RPMI7951 (cell line): ENCODE data around the gene HEPACAM. TPM values are rescaled to one million over a fixed set of nuclear protein-coding genes. Genes with fewer than 3 reads are reported as not detected.

Experiments used
- DNase-seq: peaks from one replicate; pipeline ENCODE4 v3.0.0-alpha.2; 2012; ENCODE audit warnings: low read depth
- total RNA-seq: library from RNA; depleted of rRNA; stranded (reverse); fragments of >200 nt; shearing (Covaris generic); gene quantifications from 2 replicates; pipeline ENCODE4 v1.2.3, GENCODE V29; 2014

Gene HEPACAM
- total RNA-seq, 1 experiment from 2014 or later = not detected

- no peak for DNase-seq
Measured at GRCh38 chr11:124943254-124943616, 7.4 kb upstream of the HEPACAM start.

GRCh38 chr11:124942466-124943253 is 6.8 kb upstream of the HEPACAM start:
- no peak for DNase-seq

DNA sequence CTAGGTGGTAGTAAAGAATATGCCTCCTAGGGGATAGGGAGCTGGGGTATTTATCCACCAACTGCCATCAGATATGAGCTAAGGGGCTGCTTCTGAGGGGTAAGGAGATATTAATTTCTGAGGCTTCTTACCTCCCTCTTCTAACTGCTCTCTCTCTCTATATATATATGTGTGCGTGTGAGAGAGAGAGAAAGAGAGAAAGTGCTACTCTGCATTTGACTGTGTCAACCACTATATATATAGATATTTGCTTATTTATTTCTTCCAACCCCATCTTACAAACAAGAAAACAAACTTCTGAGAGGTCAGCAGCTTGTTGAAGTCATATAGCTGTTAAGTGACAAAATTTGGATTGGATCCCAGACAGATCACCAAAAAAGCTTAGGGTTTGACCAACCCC is 5.9 kb upstream of the HEPACAM start:
- DNase-seq = no peak

- DNase-seq = no peak
Measured at GRCh38 chr11:124938970-124939369, 3.1 kb upstream of the HEPACAM start.

DNA sequence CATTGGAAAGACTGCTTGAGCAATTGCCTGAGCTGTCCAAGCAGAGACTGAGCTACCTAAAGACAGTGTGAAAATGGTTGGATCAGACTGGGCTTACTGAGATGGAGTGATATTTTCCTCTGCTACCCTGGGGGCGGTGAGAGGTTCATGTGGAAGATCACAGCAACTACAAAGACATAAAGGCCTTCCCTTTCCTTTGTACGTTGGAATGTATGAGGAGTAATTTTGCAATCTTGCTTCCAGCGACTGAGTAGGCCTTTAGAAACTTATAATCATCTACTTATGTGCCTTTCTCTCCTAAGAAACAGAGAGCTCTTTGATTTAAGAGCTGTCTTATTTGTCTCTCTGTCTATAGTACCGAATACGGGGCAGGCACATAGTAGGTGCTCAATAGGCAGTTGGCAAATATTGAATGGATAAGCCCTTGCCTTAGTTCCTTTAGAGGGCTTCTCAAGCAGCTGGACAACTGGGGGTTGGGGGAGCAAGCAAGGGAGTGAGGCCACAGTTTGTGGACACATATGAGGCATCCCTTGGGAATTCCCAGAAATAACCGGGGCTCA is 2.4 kb upstream of the HEPACAM start:
- peak; percentile 42 for DNase-seq

DNA sequence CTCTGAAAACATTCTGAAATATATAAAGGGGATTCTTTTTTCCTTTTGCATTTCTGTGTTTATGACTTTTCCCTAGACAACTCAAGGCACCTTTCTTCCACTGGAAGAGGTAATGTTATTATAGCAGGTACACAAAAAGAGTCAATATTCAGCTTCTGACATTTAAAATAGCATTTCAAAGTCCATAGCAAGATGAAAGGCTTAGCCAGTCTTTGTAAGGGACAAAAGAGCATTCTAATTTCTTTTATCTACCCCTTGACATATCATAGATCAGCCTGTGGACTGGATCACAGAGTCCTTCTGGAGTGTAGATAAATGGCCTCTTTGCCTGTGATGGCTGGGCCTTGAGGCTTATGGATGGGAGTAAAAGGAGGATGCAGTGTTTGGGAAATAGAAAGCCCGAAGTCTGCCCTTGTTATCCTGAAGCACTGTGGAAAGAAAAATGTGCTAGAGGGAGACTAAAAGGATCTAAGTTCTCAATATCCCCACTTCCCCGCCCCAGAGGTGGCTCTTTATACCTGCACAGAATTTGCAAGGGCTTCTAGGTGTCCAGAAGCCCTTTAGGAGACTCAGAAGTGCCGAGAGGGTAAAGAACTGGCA is 1.6 kb upstream of the HEPACAM start:
- no peak for DNase-seq

GRCh38 chr11:124934862-124935547 is 842 bp downstream of the HEPACAM start:
- peak; percentile 20 for DNase-seq

GRCh38 chr11:124930799-124931198 is 5.0 kb downstream of the HEPACAM start:
- DNase-seq = no peak

GRCh38 chr11:124928942-124929665 is 6.7 kb downstream of the HEPACAM start:
- no peak for DNase-seq

GRCh38 chr11:124923296-124923695 is 12.6 kb downstream of the HEPACAM start:
- DNase-seq = no peak

- no peak for DNase-seq
Measured at GRCh38 chr11:124922831-124923230, 13.0 kb downstream of the HEPACAM start.

DNA sequence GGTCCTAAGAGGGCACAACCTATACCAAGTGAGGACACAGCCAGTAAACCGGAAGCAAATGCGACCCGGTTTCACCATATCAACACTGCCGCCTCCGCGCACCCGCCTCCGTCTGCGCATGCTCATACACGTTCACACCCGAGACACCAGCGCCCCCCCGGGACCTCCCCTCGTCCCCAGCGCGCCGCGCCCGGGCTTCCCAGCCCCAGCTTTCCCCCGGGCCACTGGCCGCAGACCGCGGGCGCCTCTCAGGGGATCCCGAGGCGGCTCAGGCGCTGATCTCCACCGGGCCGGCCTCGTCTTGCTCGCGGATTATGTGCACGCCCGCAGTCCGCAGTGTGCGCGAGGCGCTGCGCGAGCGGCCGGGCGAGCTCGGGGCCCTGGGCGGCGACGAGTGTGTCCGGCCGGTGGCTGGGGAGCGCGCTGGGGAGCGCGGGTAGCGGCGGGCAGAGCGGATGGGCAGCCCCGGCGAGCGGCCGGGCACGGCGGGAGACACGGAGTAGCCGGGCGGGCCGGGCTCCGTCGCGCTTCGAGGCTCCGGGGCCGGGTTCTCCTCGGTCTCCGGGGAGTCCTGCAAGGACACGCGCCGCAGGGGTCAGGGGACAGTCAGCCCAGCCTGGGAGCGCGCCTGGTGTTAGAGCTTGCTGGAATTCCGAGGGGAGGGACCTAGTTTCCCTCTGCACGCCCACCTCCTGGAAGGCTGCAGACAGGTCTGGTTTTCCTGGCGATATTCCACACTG is 14.8 kb downstream of the HEPACAM start:
- peak; percentile 81 for DNase-seq

DNA sequence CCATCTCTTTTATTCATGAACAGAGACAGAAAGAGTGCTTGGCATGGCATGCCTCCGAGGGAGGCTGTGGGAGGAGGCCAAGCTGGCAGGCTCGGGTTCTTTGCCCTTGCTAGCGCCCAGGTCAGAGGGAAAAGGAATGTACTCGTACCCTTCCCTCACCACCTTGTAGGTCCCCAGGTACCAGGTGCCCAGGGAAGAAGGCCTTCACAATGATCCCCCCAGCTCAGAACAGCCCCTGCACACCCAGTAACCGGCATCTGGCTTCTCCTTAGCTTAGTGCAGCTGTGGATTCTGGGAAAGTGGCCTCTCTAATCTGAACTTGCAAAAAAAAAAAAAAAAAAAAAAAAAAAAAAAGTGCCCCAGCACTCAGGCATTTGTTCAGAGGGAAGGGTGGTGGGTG is 15.5 kb downstream of the HEPACAM start:
- DNase-seq = no peak

- no peak for DNase-seq
Measured at GRCh38 chr11:124919898-124920297, 15.9 kb downstream of the HEPACAM start.

DNA sequence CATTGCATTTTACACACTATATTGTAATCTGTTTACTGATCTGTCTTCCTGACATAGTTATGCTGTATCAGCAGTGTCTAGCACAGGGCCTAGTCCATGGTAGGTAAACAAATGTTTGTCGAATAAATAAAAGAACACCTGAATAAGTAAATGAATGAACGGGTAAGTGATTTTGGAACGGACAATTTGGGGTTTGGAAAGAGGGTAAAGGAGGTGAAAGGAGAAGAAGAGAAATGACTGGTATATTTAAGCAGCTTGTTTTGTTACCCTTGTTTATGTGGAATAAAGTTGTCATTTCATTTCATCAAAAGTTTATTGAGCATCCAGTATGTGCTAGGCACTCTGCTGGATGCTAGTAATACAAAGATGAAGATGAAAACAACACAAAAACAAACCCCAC is 16.9 kb downstream of the HEPACAM start, which contains the start of gene HEPN1:
Gene HEPN1, plus strand, starts transcription at position 301 of the 400 bp plus-strand sequence.
- DNase-seq = no peak

DNA sequence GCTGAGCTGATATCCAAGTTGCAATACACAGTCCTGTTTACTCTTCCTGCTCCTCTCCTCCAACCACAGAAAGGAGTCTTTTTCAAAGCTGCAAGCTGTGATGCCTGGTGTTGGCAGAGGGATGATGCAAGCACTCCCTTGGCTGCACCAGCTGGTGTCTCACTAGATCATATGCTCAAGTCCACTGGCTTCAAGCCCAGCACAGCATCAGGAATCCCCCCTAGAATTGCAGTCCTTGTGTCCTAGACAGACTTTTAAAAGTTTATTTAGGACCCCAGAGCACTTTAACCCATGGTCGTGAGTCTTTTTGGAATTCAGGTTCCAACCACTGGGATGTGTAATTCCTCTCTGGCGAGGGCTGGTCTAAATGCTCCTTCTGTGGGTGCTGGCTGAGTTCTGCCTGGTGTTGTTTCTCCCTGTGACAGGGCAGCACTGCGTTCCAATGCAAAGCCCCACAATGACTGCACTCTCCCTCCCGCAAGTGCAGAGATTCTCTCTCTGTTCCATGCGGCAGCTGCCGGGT is 18.7 kb downstream of the HEPACAM start:
- peak; percentile 72 for DNase-seq

DNA sequence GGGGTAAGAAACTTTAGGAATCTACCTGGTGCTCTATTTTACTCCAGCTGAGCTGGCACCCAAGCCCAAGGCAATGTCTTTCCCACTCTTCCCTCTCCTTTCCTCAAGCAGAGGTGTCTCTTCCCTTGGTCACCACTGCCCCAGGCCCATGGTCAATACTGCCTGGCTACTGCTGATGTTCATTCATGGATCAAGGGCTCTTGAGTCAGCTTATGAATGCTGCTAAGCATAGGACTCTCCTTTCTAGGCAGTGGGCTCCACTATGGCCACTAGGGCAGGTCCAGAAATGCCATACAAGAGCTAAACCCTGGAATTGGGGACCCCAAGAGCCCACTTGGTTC is 19.5 kb downstream of the HEPACAM start:
- DNase-seq = no peak

GRCh38 chr11:124915541-124916369 is 20.1 kb downstream of the HEPACAM start:
- DNase-seq = peak; percentile 68

GRCh38 chr11:124902616-124903015 is 33.2 kb downstream of the HEPACAM start:
- no peak for DNase-seq

DNA sequence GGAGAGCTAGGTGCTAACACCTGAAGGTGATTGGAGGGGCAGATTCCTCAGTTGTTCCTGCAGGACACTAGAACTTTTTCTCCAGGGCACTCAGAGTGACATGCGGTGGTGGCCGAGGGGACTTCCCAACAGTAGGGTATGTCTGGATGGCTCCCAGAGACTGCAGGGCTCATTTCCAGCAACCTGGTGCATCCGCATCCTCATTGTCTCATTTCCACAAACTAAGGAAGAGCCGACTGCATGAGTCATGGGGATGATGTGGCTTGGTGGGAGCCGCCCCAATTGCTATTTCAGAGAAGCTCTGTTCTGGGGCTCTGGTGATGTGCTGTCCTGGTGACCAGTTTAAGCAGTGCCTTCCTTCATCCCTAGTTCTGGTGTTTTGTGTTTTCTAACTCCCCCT is 35.4 kb downstream of the HEPACAM start:
- peak; percentile 96 for DNase-seq
